Stimulated activated CD8-positive, alpha-beta memory T cell treated with anti-CD3 and anti-CD28 coated beads, Interleukin-4, amount 100 ng/mL, for 1 hour (primary cell): ENCODE results near the gene ANTXR1.

Experiments
- DNase-seq, 2 donors: peaks; one replicate each; pipeline ENCODE4 v3.0.0-alpha.2; 2020; ENCODE audit warnings: low read depth in 2 of 2, low spot score in 1 of 2

Gene ANTXR1

DNA sequence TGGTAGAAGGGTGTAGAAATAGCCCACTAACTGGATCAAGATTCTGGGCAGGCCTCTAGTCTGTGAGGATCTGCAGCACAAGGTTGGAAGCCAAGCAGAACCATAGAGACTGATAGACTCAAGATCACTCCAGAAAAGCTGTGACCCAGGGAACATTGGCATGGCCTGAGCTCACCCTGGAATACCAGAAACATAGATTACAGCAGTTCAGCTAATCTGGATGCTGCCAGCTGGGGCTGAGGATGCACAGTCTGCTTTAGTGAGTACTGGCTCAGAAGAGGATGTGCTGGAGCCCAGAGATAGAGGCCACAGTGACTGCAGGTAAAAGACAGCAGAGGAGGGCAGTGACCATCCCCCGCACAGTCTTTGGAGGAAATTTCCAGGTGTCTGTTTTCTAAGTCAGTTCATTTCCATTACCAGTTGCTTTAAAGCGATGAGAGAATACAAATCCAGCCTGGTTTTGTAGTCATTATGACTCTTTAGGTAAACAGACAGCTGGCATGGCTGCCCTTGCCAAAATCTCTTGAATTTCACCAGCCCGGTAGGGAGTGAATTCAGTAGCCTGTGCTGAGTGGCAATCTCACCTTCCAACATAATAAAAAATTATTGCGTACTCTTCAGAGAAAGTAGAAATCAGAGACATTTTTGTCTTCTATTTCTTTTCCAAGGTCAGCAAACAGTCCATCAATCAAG is 119.2 kb downstream of the ANTXR1 start:
- DNase-seq: no peak

DNA sequence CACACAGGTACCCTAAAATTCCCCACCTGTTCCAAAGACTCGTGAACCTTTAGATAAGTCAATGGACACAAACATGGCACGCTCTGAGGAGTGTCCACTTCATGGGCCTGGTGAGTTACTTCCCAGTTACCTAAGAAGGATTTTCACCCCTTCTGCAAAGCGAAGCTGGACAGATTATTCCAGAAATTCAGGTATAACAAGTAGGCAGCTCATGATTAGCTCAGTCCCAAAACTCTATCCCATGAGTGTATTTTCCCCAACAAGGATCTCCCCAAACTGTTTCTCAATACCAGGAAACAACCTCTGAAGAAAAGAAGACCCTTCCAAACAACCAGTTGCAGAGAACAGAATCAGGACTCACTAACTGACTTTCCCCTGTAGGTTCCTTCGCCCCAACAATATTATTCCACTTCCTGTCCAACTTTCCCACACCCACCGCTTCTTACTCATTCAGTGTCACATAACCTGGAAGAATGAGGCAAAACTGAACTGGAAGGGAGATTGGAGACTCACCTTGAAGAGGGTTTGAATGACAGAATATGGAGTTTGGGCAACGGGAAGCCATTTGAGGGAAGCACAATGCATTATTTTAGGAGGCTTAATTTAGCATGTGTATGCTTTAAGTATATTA is 120.1 kb downstream of the ANTXR1 start:
- DNase-seq: no peak

DNA sequence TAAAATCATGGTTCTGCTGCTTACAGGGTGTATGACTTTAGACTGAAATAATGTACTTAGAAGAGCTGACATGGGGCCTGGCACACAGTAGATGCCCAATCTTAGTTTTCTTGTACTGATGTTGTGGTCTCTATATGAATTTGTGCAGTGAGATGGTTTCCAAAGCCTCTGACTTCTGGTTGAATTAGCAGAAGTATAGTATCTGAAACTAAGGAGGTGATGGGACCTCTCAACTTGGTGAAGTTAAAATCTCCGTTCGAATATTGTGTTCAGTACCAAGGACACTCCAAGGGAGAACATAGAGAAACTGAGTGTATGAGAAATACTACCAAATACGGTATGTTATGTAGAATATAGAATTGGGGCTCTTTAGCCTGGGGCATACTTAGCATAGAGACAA is 120.9 kb downstream of the ANTXR1 start:
- DNase-seq: no peak

DNA sequence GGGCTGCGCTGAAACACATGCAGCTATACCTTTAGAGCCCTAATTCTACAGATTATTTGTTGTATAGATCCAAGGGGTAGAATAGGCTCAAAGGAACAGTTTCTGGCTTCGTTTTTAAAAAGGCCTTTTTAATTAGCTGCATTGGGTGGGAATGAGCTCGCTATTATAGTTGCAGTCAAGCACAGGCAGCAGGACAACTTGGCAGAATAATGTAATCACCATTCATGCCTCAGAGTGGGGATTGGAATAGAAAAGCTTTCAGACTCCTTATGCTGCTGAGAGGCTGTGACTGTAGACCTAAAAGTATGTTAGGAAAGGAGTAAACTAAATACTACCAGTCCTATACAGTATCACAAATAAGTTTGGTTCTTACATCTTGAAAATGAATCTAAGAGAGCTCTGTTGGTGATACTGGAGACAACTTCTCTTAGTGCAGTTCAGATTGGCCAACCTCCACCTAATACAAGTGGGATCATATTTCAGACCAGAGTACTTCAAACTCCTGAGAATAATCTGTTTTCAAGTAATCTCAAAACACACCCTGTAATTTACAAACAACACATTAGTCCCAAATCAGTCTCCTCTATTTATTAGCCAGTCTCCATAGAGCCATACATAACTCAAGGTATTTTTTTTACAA is 121.4 kb downstream of the ANTXR1 start:
- DNase-seq: no peak

DNA sequence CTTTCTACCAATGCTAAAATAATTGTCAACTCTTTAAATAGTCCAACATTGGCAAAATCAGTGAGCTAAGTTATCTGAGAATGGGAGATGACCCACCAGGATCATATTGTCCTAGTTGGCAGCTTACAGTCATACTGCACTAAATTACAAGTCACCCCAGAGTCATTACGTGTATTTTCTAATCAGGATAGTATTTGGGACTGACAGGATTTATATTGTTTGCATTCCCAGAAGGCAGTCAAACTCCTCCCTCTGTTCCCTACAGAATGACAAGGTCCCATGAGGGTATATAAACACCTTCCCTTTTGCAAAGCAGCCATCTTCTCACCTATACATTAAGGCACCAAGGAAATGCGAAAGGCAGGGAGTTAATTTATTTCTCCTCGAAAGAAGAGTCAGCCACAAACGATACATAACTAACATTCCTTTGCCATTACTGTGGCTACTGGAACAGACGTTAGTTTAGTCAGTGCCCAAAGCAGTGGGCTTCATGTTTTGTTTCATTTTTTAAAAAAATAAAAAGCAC is 125.3 kb downstream of the ANTXR1 start:
- no peak for DNase-seq

DNA sequence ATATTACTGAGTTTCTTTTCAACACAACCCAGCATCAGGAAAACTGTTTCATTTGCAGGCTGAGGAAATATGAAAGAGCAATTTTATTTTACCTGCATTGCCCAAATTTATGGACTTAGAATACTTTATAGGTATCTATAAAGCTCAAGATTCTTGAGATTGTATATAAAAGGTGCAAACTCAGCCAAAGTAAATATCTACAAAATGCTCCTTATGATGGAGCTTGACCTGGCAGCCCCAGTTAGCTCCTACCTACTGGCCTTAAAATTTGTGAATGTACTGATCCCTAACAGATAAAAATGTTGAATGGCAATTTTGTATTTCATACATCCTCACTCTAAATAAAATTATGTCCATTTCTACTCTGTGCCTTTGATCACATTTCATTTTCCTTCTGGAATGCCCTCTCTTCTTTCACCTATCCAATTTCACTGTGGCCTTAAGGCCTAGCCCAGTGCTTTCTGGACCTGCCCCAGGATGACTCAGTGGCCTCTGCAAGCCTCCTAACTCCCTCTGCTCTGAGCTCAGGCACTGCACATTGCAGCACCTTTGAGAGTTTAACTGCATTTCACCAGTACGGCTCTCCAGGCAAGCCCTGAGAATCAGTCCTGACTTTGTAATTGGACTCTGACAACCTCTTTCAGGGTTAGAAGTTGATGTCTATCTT is 125.9 kb downstream of the ANTXR1 start:
- DNase-seq: no peak

DNA sequence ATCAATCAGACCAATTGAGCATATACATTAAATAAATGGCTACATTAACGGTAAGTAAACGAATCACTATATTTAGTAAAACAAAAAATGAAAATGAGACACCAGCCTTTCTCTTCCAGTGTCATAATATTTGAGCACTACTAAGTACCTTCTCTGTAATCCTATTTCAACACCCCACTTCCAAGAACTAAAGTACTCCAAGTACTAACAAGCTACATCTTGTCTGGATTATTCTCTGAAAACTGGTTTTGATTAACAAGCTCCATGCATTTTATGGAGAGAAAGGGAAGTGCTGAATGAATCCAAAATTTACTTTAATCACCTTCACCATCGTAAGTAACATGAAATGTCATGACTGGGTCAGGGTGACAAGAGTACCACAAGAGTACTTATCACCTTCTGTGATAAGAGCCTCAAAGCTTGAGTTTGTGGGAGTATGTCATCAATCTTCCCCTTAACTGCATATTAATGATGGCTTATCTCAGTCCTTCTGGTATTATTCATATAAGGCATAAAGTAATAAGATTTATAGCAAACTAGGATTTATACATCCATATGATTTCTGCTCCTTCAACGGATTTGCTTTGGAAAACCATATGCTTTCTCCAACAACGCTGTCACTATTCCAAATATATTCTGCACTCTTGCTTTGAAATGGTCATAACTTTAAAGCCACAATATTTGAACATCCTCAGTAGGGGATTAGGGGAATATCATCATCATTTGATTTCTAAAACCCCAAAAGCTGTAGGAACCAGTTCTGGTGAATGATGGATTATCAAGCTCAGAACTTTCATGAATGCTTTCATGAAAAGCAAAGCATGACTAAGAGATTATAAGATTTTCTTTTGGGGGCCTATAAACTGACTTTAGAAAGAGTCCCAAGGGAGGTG is 127.0 kb downstream of the ANTXR1 start:
- no peak for DNase-seq

DNA sequence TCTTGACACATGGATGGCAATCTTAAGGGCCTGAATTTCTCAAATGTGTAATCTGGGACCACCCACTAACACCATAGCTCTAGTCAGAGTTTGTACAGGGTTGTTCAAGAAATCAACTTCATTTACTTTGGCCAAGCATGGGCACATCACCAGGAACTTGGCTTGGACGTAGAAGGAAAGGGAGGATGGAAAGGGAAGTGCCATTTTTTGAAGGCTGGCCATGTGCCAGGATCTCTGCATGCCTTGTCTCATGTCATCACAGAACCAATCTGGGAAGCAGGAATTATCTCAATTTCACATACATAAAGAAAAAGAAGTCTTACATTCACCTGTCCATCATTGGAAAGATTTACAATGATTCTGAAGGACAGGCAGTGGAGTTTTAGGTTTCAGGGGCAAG is 128.1 kb downstream of the ANTXR1 start:
- DNase-seq: no peak

DNA sequence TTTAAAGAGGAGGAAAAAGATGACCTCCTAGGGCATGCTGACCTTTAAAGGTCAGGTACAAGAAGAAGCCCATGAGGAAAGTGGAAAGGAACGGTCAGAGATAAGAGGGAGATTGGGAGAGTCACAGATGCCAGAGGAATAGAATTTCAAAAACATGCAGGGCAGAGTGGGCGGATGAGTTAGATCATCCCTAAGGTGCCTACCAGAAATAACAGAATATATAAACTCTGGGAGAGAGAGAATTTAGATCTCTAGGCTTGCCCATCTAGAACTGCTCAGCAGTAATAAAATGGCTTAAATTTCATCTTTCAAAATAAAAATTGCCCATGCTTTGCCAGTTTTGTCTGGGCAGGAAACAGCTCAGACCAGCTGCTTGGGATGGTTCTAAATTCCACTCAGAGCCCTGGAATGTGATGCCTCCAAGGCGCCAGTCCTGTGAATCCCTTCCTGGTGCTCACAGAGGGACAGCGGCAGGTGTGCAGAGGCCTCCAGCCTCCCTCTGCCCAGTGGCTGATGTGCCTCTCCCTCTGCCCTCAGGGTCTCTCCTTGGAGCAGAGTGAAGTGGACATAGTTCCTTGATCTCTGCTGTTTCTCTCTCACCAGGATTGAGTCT is 130.9 kb downstream of the ANTXR1 start:
- no peak for DNase-seq

DNA sequence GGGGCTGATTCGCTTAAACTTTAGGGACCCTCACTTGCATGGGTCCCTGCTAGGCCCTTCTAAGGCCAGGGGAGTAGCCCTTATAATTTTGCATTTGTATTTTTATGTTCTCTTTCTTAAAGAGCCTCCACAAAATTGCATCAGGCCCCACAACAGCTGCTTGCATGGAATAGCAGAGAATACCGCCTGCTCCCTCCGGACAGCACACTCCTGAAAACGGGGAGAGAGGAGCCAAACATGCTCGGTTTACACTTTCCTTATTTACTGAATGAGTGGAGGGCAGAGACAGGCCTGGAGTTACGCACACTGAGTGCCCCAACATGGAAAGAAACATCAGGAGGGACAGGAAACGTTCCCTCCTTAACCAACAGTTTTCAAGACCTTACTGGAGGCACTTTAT is 132.2 kb downstream of the ANTXR1 start:
- DNase-seq: no peak

DNA sequence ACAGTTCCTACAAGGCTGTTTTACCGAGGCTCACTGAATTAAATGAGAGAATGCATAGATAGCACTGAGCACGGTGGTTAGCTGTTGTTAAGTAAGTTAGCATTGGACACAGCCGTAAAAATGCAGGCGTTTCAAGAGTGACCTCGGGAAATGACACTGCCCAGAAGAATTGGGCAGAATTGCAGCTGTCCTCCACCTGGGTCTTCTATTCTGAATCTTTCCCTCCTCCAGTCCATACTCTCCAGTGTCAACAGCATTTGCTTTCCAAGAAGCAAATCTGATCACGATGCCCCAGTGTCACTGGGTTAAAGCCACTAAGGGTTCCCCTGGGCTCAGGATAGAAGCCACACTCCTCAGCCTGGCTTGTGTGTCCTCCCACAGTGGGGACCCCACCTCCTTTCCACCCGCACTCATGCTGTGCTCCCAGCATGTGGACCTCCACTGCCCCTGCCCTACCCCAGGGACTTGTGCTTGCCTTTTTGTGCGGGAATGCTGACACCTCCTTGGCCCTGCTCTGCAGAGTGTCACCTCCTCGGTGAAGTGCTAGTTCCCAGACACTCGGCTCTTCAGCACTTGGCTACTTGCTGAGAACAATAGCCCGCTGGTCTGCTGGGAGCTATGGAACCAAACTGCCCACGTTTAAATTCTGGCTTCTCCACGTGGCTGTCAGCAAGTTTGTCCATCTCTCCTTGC is 135.0 kb downstream of the ANTXR1 start:
- no peak for DNase-seq

DNA sequence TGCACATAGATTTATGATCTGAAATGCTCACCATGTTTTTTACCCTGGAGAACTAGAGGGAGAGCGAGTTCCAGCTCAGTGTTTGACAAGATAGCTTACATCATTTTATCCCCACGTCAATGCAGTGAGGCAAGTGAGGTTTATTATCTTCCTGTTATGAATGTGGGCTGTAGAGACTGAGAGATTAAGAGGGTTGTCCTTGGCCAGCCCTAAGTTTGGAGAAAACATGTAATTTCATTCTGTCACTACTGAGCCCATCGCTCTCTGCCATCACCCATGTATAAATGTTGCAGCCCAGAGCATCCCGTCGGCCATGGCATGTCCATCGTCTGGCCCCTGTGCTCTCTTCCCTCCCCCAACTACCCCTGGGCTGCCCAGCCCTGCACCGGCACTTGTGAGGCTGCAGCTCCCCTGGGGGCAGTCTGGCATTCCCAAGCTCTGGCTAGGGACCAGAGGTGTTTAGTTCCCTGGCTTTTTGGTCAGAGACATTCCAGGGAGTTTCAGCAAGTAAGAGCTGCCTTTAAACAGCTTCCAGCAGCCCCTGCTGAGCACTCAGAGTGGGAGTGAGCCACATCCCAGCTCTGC is 136.7 kb downstream of the ANTXR1 start:
- DNase-seq: no peak

DNA sequence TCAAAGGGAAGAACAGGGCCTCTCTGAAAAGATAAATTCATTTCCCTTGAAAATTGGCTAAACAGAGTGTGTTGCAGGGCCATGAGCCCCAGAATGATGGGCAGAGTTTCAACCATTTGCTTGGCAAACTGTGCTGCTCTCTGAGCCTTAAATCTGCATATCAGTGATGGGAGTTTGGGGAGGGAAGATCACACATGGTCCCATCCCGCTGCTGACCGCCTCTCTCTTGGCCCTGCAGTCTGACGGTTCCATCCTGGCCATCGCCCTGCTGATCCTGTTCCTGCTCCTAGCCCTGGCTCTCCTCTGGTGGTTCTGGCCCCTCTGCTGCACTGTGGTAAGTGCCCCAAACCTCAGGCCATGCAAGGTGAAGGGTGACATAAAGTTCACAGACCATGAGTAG is 139.0 kb downstream of the ANTXR1 start:
- no peak for DNase-seq

DNA sequence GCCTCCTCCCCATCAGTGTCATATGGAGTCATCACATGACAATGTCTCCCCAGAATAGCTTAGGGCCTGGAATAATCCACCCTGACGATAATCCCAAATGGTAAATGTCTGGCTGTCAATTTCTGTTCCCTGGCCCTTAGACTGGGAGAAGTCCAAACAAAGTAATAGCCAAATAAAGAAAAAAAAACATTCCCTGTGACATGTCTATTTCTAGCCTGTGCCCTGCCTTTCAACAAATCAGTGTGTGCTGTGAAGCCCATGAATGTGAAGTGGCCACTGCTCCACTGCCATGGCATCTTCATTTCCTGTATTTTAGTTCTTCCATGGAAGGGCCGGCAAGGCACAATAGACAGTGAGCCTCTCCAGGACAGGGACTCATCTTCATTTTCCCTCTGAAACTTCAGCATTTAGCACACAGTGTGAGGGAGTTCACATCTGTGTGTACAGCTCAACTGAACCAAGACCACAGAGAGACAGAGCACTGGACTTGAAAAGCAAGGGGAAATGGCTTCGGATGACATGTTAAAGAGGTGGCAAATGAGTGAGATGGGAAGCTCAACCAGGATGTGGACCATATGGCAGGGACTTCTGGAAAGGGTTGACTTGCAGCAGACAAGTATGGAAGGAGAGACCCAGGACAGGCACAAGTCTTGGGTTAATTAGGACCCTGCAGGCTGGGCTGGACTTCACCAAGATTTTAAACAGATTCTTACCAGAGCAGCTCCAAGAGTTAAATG is 140.0 kb downstream of the ANTXR1 start:
- no peak for DNase-seq

DNA sequence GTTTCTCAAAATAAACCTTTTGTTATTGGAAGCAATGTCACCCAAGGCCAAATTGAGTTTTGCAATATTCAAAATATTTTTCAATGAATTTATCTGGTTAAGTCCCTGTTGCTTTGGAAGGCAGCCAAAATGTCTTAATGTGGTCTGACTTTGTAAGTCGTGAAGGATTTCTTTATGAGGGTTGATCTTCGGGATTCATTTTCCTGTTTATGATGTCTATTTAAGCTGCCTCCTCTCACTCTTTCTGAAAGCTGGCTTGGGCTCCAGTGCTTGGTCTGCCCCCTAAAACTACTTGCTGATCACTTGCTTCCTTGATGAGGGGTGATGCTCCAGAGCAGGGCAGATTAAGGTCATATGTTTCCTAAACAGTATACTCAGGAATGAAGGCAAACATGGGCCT is 141.1 kb downstream of the ANTXR1 start:
- no peak for DNase-seq

DNA sequence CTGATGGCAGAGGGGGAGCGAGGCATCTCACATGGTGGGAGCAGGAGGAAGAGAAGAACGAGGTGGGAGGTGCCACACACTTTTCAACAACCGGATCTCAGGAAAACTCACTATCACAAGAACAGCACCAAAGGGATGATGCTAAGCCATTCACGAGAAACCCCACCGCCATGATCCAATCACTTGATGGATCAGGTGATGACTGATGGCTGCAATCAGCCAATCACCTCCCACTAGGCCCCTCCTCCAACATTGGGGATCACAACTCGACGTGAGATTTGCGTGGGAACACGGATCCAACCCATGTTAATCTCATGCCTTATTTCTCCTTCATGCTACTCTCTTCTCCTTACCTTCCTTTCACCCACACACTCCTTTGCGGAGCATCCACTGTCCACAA is 143.6 kb downstream of the ANTXR1 start:
- no peak for DNase-seq

DNA sequence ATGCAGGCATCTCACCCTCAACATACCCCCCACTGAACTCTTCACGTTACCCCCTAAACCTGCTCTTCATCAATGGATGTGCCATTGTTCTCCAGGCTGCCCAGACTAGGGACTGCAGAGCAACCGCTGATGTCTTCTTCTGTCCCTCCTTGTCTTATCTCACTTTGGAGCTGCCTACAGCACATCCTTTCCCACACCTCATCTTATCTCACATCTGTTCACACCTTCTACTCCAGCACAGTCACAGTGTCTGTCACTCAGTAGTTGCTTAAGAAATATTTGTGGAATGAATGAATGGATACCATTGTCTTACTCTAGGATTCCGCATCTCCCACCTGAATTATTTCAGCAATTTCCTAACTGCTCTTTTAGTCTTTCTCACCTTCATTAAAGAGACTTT is 144.5 kb downstream of the ANTXR1 start:
- DNase-seq: no peak

DNA sequence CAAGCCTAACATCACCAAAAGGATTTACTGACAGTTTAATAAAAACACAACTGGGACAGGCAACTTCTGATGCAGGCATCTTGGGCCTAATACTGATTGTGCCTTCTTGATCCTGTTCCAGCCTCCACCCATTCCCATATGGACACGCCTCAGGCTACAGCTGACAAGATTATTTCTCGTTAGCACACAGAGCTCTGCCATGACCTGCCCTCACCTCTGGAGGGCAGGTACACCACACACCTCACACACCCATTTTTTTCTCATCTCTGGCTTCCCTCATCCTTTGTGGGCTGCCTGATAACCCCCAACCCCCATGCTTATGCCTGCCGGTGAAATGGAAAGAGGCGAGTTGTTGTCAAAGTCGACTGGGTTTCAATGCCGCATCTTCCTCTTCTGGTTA is 147.0 kb downstream of the ANTXR1 start:
- DNase-seq: no peak

DNA sequence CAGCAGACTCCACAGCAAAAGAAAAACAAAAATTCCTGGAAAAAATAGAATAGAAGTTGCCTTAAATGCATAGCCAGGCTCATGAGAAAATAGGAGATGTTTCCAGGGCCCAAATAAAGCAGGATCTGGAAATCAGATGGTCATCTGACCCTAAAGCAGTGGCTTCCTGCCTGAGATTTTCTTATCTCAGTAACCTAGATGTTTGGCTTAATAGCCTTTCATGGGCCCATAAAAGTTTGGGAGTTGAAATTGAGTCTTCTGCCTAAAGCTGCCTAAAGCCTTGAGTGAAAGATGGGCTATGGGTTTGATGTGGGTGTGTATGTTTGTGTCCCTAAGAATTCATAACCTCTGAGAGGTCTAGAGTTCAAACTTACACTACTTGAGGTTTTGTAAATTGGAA is 149.1 kb downstream of the ANTXR1 start:
- DNase-seq: no peak
